Right kidney (tissue), 1 donor: Measurements from ENCODE around the gene CARMIL3.
"Not testable (repeated sequence)": the region's sequence is repeated elsewhere in the genome, so short reads cannot be mapped to it uniquely, and the experiment has no call there.

Experiments used
- DNase-seq: peaks from one replicate; pipeline ENCODE4 v3.0.0-alpha.2; 2016

Gene CARMIL3

GRCh38 chr14:24093901-24094840, 42.4 kb downstream of the CARMIL3 start, which contains the start of gene PCK2:
Gene PCK2, plus strand, starts transcription at chr14:24094311. Its CDS starts 95 bp downstream, at chr14:24094406.
- peak; percentile 92 for DNase-seq

- no peak for DNase-seq
Observed at GRCh38 chr14:24094841-24095270, 43.0 kb downstream of the CARMIL3 start.

GRCh38 chr14:24095271-24096068, 43.7 kb downstream of the CARMIL3 start:
- DNase-seq = peak; percentile 67

- no peak for DNase-seq
Observed at GRCh38 chr14:24096545-24097181, 44.9 kb downstream of the CARMIL3 start.

GRCh38 chr14:24098229-24098926, 46.6 kb downstream of the CARMIL3 start:
- DNase-seq = no peak

- DNase-seq = no peak
Observed at GRCh38 chr14:24098927-24099813, 47.4 kb downstream of the CARMIL3 start.

GRCh38 chr14:24100197-24100981, 48.6 kb downstream of the CARMIL3 start:
- DNase-seq = no peak

- no peak for DNase-seq
Observed at GRCh38 chr14:24100982-24101494, 49.2 kb downstream of the CARMIL3 start.

GRCh38 chr14:24102357-24103048, 50.7 kb downstream of the CARMIL3 start:
- DNase-seq = no peak

GRCh38 chr14:24103451-24103850, 51.6 kb downstream of the CARMIL3 start:
- no peak for DNase-seq

GRCh38 chr14:24105609-24106239, 53.9 kb downstream of the CARMIL3 start:
- not testable (repeated sequence) for DNase-seq

- no peak for DNase-seq
Observed at GRCh38 chr14:24106672-24107271, 55.0 kb downstream of the CARMIL3 start.

- DNase-seq = no peak
Observed at GRCh38 chr14:24108336-24108874, 56.6 kb downstream of the CARMIL3 start.

GRCh38 chr14:24110060-24110459, 58.3 kb downstream of the CARMIL3 start:
- no peak for DNase-seq

GRCh38 chr14:24110523-24110922, 58.7 kb downstream of the CARMIL3 start:
- no peak for DNase-seq

- no peak for DNase-seq
Observed at GRCh38 chr14:24113379-24113800, 61.6 kb downstream of the CARMIL3 start.

- peak; percentile 94 for DNase-seq
Observed at GRCh38 chr14:24113801-24114531, 62.2 kb downstream of the CARMIL3 start.
